HG02610 (cell line): ENCODE data around the gene CCL16.
"Not testable (repeated sequence)": the region's sequence is repeated elsewhere in the genome, so short reads cannot be mapped to it uniquely, and the experiment has no call there.

Experiments
- ATAC-seq: cut with Tn5 transposase; IDR thresholded peaks from one replicate; pipeline ENCODE4 v1.9.1; 2021; ENCODE audit warnings: mild to moderate bottlenecking, moderate library complexity; ENCODE audit not compliant: unreplicated experiment

The CCL16 gene

DNA sequence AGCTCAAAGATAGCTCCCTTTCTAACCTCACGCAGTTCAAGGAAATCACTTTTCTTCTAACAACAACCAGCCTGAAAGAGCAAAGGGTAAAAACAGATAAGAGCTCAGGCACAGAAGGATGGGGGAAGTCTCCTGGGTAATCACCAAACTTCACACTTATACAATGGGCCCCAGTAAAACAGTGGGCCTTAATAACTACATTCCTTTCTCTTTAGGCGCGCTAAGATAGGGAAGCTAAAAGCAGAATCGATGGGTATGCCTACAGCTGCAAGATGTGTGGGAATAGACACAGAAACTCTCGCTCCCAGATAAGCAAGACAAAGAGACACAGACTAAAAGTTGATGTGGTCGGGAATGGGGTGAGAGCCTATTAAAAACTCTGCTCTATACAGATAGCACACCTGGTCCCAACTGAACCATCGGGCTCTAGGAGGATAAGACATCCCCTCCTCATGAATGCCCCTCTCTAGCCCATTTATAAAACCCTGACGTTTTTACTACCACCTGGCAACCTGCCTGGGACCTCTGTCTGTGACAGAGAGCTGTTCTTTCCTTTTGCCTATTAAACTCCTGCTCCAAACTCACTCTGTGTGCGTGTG, 38.6 kb downstream of the CCL16 start:
- no peak for ATAC-seq

DNA sequence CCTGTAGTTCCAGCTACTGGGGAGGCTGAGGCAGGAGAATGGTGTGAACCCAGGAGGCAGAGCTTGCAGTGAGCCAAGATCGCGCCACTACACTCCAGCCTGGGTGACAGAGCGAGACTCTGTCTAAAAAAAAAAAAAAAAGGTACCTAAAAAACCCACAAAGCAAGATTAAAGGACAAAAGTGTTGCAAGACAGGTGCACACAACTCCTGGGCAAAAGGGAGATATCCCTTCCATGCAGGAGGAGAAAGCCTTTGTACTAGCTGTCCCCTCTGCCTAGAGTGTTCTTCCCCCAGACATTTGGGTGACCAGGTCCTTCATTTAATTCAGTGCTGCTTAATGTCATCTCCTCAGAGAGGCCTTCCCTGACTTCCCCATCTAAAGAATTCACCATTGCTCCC, 42.8 kb downstream of the CCL16 start:
- ATAC-seq = not testable (repeated sequence)

DNA sequence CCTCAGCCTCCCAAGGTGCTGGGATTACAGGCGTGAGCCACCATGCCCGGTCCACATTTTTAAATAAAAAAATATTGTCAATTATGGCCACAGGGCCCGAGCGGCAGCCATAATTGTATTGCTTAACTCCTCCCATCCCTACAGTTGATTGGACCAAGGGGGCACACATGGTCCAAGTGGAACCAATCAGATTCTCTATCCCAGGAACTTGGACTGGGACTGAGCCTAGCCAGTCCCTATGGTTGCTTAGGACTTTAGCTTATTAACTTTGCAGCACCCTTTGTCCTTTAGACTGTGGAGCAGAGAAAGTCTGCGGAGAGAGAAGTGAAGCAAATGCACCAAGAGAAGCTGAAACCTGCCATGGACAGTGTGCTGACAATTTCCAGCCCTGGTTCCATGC, 45.2 kb downstream of the CCL16 start:
- no peak for ATAC-seq

DNA sequence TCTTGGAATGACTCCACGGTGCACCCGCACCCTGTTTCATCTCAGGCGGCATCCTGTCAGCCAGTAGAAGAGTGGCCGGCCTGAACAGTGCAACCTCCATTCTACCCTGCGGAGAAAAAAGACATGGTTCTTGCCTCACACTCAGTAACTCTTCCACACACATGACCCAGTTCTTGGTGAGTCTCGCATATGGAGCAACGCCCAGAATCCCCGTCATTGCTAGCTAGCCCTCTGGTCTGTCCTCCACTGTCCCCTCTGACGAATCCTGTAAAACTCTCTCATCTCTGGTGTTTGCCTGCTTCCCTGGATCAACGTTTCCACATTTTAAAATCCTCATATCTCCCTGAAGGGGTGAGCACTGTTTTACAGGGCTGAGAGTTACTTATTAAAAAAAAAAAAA, 46.5 kb downstream of the CCL16 start:
- no peak for ATAC-seq

DNA sequence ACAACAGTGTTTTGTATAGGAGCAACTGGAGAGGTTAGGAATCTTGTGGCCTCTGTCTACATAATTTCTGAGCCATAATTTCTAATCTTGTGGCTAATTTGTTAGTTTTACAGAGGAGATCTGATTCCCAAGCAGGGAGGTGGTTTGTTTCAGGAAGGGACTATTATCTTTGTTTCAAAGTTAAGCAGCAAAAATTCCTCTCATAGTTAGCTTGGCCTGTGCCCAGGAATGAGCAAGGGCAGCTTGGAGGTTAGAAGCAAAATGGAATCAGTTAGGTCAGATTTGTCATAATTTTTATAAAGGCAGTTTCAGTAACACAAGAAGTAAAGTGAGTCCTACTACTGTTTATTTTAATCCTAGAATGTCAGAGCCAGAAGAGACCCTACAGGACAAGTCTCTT, 48.7 kb downstream of the CCL16 start:
- ATAC-seq = no peak

DNA sequence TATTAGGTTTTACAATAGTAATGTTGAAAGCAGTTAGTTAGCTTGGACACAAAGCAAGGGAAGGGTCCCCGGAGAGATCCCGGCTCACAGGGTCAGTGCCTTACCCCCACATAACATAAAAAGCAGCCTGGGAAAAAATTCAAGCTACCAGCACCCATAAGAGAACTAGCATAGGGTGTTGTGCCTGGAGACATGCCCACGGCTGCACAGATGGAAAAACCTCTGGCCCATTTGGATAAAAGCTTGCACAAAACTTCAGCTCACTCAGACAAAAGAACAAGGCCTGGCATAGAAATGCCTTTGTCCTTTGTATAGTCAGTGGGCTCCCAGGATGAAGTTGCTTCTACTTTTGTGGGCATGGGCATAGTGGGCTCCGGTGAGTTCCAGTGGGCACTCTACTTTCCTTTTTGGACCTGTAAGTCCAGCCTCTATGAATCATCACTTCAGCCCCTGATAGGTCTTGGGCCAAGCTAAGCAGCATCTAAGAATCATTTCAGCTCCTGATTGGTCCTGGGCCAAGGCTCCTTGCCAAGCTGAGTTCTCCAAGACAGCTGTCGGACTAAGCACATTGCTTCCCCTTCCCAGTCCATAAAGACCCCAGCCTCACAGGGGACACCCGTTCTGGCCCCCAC, 49.4 kb downstream of the CCL16 start:
- ATAC-seq = no peak

DNA sequence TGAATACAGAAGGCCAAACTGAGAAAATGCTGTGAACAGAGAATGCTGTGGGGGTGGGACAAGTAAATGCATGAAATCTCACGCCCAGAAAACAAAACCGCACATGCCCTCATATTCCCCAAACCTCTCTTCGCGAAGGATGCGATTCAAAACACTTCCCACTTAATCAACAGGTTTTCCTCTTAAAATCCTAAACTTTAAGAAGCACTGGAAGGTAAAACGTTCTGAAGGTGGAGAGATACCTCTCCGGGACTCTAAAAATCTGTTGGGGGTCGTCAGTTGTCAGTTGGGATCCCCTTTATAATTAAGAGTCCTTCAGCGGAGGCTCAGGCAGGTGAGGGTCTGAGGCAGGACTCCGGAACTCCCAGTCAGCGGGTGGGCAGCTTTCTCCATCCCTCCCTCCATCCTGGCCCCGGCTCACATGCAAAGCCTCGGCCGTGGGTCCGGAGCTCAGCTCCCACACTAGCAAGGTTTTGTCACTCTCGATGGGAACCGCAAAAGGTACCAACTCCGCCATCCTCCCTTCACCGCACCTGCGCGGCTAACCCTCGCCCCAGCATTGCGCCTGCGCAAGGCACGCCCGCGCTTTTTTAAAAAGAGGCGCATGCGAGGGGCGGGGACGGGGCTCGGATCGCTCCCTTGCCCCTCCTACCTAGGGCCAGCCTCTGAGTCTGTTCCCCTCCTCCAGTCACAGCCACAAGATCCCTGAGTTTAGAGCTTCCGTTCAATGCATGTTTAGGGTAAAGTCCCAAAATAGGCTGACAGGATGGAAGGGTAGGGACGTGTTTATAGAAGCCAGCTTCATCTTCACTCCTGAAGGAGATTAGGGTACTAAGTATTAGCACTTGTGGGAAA, 50.9 kb downstream of the CCL16 start, which contains the start of gene RDM1:
Gene RDM1, minus strand, starts transcription at position 563 of the 855 bp plus-strand sequence. Its CDS starts 46 bp downstream, at position 517.
- ATAC-seq = no peak

DNA sequence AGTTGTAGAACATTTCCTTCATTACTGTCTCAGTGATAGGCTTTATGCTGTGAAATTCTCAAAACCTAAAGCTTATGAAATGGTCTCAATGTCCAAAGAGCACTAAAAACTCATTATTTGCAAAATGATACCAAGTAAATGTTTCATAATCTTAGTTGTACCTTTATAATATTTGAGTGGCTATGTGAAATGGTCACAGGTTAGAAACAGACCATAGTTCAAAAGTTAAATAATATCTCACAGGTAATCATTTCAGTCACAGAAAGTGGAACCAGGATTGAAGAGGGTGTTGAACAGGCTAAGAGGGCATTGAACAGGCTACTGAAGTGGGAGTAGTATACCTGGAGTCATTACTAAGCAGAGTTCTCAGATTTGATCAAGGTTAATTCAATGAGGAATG, 53.6 kb downstream of the CCL16 start:
- no peak for ATAC-seq
